Measurements from ENCODE around the gene CELA1.
"Not testable (repeated sequence)": the region's sequence is repeated elsewhere in the genome, so short reads cannot be mapped to it uniquely, and the experiment has no call there.

The CELA1 gene

GRCh38 chr12:51323317-51323960 lies 23.0 kb downstream of the CELA1 start:
- no peak for TF ChIP-seq ZNF274 (IDR thresholded peaks at IDR 0.05; ENCODE audit: low read depth, low read length)

GRCh38 chr12:51322452-51322851 lies 24.0 kb downstream of the CELA1 start:
- TF ChIP-seq ZNF274 (IDR thresholded peaks at IDR 0.05; ENCODE audit: low read depth, low read length) = no peak
- H3K4me3 ChIP-seq (ENCODE audit: low read length) = peak overlapping the region; percentile 82; the same call in 1 of the 2 replicates

More at GRCh38 chr12:51323317-51323960, 23.0 kb downstream of the CELA1 start:
- peak overlapping the region; percentile 82 for H3K4me3 ChIP-seq (ENCODE audit: low read length)

GRCh38 chr12:51321882-51322281 lies 24.6 kb downstream of the CELA1 start:
- no peak for TF ChIP-seq ZNF274 (IDR thresholded peaks at IDR 0.05; ENCODE audit: low read depth, low read length)
- peak overlapping the region; percentile 32; the same call in 1 of the 2 replicates for H3K4me3 ChIP-seq (ENCODE audit: low read length)

- TF ChIP-seq ZNF274 (IDR thresholded peaks at IDR 0.05; ENCODE audit: low read depth, low read length) = no peak
- peak overlapping the region; percentile 16; the same call in 1 of the 2 replicates for H3K4me3 ChIP-seq (ENCODE audit: low read length)
These were observed 25.7 kb downstream of the CELA1 start for GRCh38 chr12:51320695-51321320.

GRCh38 chr12:51320311-51320694 lies 26.2 kb downstream of the CELA1 start:
- no peak overlapping the region for H3K4me3 ChIP-seq (ENCODE audit: low read length)
- no peak for TF ChIP-seq ZNF274 (IDR thresholded peaks at IDR 0.05; ENCODE audit: low read depth, low read length)

GRCh38 chr12:51318846-51319599 lies 27.5 kb downstream of the CELA1 start:
- H3K4me3 ChIP-seq (ENCODE audit: low read length) = peak overlapping the region; percentile 9; the same call in 1 of the 2 replicates
- TF ChIP-seq ZNF274 (IDR thresholded peaks at IDR 0.05; ENCODE audit: low read depth, low read length) = no peak

GRCh38 chr12:51318057-51318806 lies 28.2 kb downstream of the CELA1 start:
- not testable (repeated sequence) for H3K4me3 ChIP-seq (ENCODE audit: low read length)

- H3K4me3 ChIP-seq (ENCODE audit: low read length) = no peak overlapping the region
- no peak for TF ChIP-seq ZNF274 (IDR thresholded peaks at IDR 0.05; ENCODE audit: low read depth, low read length)
These were observed 35.1 kb downstream of the CELA1 start for GRCh38 chr12:51311389-51311788.

- H3K4me3 ChIP-seq (ENCODE audit: low read length) = no peak overlapping the region
- no peak for TF ChIP-seq ZNF274 (IDR thresholded peaks at IDR 0.05; ENCODE audit: low read depth, low read length)
These were observed 38.6 kb downstream of the CELA1 start for GRCh38 chr12:51307655-51308593.

- TF ChIP-seq ZNF274 (IDR thresholded peaks at IDR 0.05; ENCODE audit: low read depth, low read length) = no peak
- H3K4me3 ChIP-seq (ENCODE audit: low read length) = no peak overlapping the region
These were observed 40.0 kb downstream of the CELA1 start for GRCh38 chr12:51306507-51306906.

- H3K4me3 ChIP-seq (ENCODE audit: low read length) = not testable (repeated sequence)
These were observed 45.7 kb downstream of the CELA1 start for GRCh38 chr12:51300768-51301167.

- no peak for TF ChIP-seq ZNF274 (IDR thresholded peaks at IDR 0.05; ENCODE audit: low read depth, low read length)
- H3K4me3 ChIP-seq (ENCODE audit: low read length) = no peak overlapping the region
These were observed 50.8 kb downstream of the CELA1 start for GRCh38 chr12:51295651-51296050.

- not testable (repeated sequence) for H3K4me3 ChIP-seq (ENCODE audit: low read length)
These were observed 52.4 kb downstream of the CELA1 start for GRCh38 chr12:51294097-51294496.
